Fibroblast of lung (primary cell): ENCODE results near the gene WASHC2A.
"Not testable (repeated sequence)": the region's sequence is repeated elsewhere in the genome, so short reads cannot be mapped to it uniquely, and the experiment has no call there.

ENCODE experiments used
- EZH2 ChIP-seq: IDR thresholded peaks from 2 replicates; pipeline ENCODE4 v1.5.1; 2012; ENCODE audit warnings: low read length, control low read depth, mild to moderate bottlenecking; ENCODE audit errors: missing control alignments
- TF ChIP-seq, protein P1 (sequence below), 2 donors: IDR thresholded peaks in 1 of 2; conservative IDR thresholded peaks in 1 of 2; 1 replicate in 1 of 2; 2 replicates in 1 of 2; pipeline ENCODE4 v1.5.1; 2011 to 2012; ENCODE audit warnings: low read length in 2 of 2, control low read depth in 1 of 2, inconsistent platforms in 1 of 2, low read depth in 1 of 2, mild to moderate bottlenecking in 1 of 2

DNA sequence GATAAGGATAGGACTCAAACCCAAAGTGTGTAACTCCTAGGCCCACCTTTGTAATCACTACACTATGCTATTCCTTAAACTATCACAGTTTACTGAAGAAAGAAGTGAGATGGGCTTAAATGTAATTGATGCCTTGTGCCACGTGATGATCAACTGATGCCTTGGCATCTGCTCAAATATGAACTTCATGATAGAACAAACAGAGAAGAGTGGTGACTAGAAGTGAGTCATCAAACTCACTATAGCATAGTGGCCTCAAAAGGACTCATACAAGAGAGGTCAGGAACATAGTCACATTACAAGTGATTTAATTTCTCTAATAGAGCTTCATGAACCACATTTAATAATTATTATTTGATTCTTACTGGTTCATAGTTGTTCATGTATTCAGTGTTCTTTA lies 101.8 kb downstream of the WASHC2A start:
- TF ChIP-seq, protein P1, sequence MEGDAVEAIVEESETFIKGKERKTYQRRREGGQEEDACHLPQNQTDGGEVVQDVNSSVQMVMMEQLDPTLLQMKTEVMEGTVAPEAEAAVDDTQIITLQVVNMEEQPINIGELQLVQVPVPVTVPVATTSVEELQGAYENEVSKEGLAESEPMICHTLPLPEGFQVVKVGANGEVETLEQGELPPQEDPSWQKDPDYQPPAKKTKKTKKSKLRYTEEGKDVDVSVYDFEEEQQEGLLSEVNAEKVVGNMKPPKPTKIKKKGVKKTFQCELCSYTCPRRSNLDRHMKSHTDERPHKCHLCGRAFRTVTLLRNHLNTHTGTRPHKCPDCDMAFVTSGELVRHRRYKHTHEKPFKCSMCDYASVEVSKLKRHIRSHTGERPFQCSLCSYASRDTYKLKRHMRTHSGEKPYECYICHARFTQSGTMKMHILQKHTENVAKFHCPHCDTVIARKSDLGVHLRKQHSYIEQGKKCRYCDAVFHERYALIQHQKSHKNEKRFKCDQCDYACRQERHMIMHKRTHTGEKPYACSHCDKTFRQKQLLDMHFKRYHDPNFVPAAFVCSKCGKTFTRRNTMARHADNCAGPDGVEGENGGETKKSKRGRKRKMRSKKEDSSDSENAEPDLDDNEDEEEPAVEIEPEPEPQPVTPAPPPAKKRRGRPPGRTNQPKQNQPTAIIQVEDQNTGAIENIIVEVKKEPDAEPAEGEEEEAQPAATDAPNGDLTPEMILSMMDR (conservative IDR thresholded peaks at IDR 0.05 in 1 of 2, IDR thresholded peaks at IDR 0.05 in 1 of 2; ENCODE audit: low read depth in 1 of 2, low read length in 2 of 2), result not testable (repeated sequence)
- TF ChIP-seq EZH2, result not testable (repeated sequence)
